Measurements from ENCODE around the gene PTPRE.

GRCh38 chr10:128044961-128045832, 138.3 kb downstream of the PTPRE start:
- TF ChIP-seq CTCF (IDR thresholded peaks at IDR 0.05) (no peak), POLR2A (IDR thresholded peaks at IDR 0.05) (no peak)

Measured in body of pancreas (tissue), 4 donors.